ENCODE results near the gene CD209. TPM values are rescaled to one million over a fixed set of nuclear protein-coding genes. Genes with fewer than 3 reads are reported as not detected.

The CD209 gene
- total and polyA plus RNA-seq, 2 donors (not counting 3 experiments of a cell fraction or from before 2014, with no cell fraction given), result not detected

DNA sequence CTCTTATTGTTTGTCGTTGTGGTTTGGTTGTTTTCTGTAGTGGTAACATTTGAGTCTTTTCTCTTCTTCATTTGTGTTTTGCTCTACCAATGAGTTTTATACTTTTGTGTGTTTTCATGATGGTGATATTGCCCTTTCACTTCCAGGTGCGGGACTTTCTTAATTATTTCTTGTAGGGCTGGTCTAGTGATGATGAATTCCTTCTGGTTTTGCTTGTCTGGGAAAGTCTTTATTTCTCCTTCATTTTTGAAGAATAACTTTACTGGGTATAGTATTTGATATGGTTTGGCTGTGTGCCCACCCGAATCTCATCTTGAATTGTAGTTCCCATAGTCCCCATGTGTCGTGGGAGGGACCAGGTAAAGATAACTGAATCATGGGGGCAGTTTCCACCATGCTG lies 8.9 kb upstream of the CD209 start:
- H3K27ac ChIP-seq (ENCODE audit: insufficient read depth, low read depth, low read length), result no peak overlapping the region
- no peaks in the 10 kb centered on the region for H3K79me2 ChIP-seq (ENCODE audit: control insufficient read depth, insufficient read depth, low read length)
- no peak for DNase-seq (ENCODE audit: low read depth, low spot score)
- CTCF ChIA-PET, result interaction anchor here (1.2 kb wide), 1 partner anchor 75 kb away, joined by 4 read pairs; the partner anchor contains the start of gene TRAPPC5
- no TSS peak for BruUV-seq (replicated peaks)
- intact Hi-C loops (cut with micrococcal nuclease) (no loop called here), dilution Hi-C loops (cut with MboI; ENCODE audit: extremely low pct_ligation_motif_present, low sequenced_read_pairs) (no loop called here)
- H3K4me3 ChIP-seq (replicated peaks in 1 of 3; ENCODE audit: insufficient read depth in 1 of 3, low read depth in 1 of 3, low read length in 3 of 3), result no peak overlapping the region
- no peaks in the 10 kb centered on the region for H3K4me1 ChIP-seq (ENCODE audit: control insufficient read depth, extremely low read depth, insufficient read depth, low read length)
- no peak for FAIRE-seq
- no peaks in the 10 kb centered on the region for H3K9me3 ChIP-seq (replicated peaks; ENCODE audit: control insufficient read depth, insufficient read depth, low read length)
- POLR2A ChIA-PET, result no interaction called here
- H3K4me2 ChIP-seq (ENCODE audit: insufficient read depth, low read length), result no peak overlapping the region
- no peaks in the 10 kb centered on the region for H4K20me1 ChIP-seq (replicated peaks; ENCODE audit: control insufficient read depth, extremely low read depth, insufficient read depth, low read length)
- H3K36me3 ChIP-seq (ENCODE audit: control insufficient read depth in 2 of 2, extremely low read depth in 1 of 2, insufficient read depth in 2 of 2, low read length in 2 of 2), result no peaks in the 10 kb centered on the region
- TF ChIP-seq POLR2A (IDR thresholded peaks at IDR 0.05; ENCODE audit: low read depth, low read length) (no peak), FOS (IDR thresholded peaks at IDR 0.05; ENCODE audit: borderline replicate concordance, insufficient read depth, low read length) (no peak), POLR2AphosphoS5 (IDR thresholded peaks at IDR 0.05; ENCODE audit: insufficient read depth, low read depth, low read length) (no peak), EZH2 (IDR thresholded peaks at IDR 0.05; ENCODE audit: borderline replicate concordance, low read depth, low read length, severe bottlenecking) (no peak), MYC (IDR thresholded peaks at IDR 0.05; ENCODE audit: low read depth, low read length) (no peak), GATA2 (IDR thresholded peaks at IDR 0.05; ENCODE audit: insufficient read depth, insufficient read length, low read depth, low read length) (no peak), JUN (IDR thresholded peaks at IDR 0.05; ENCODE audit: borderline replicate concordance, insufficient read depth, insufficient read length, low read depth) (no peak)
- TF ChIP-seq, protein P1, sequence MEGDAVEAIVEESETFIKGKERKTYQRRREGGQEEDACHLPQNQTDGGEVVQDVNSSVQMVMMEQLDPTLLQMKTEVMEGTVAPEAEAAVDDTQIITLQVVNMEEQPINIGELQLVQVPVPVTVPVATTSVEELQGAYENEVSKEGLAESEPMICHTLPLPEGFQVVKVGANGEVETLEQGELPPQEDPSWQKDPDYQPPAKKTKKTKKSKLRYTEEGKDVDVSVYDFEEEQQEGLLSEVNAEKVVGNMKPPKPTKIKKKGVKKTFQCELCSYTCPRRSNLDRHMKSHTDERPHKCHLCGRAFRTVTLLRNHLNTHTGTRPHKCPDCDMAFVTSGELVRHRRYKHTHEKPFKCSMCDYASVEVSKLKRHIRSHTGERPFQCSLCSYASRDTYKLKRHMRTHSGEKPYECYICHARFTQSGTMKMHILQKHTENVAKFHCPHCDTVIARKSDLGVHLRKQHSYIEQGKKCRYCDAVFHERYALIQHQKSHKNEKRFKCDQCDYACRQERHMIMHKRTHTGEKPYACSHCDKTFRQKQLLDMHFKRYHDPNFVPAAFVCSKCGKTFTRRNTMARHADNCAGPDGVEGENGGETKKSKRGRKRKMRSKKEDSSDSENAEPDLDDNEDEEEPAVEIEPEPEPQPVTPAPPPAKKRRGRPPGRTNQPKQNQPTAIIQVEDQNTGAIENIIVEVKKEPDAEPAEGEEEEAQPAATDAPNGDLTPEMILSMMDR (IDR thresholded peaks at IDR 0.05; ENCODE audit: extremely low read depth in 1 of 2, insufficient read depth in 1 of 2, low read depth in 1 of 2, low read length in 2 of 2), result no peak
- TF ChIP-seq, protein P2, sequence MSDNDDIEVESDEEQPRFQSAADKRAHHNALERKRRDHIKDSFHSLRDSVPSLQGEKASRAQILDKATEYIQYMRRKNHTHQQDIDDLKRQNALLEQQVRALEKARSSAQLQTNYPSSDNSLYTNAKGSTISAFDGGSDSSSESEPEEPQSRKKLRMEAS (IDR thresholded peaks at IDR 0.05; ENCODE audit: insufficient read depth, insufficient read length), result no peak
- H3K27me3 ChIP-seq (ENCODE audit: control insufficient read depth in 2 of 2, insufficient read depth in 2 of 2, low read length in 2 of 2), result no peaks in the 10 kb centered on the region
- H2AFZ ChIP-seq (ENCODE audit: low read depth, low read length), result no peak overlapping the region
- no peak overlapping the region for H3K9ac ChIP-seq (replicated peaks; ENCODE audit: extremely low read depth, insufficient read depth, low read length)
- H3K9me1 ChIP-seq (replicated peaks; ENCODE audit: control insufficient read depth, extremely low read depth, insufficient read depth, low read length), result no peaks in the 10 kb centered on the region

All from endothelial cell of umbilical vein (primary cell).